Measurements from ENCODE around the gene CEP41. TPM values are rescaled to one million over a fixed set of nuclear protein-coding genes. Genes with fewer than 3 reads are reported as not detected.

Gene CEP41
- total RNA-seq, 1 experiment from 2014 or later = 21.6 TPM

GRCh38 chr7:130444234-130444633 is 3.4 kb upstream of the CEP41 start:
- no peak for DNase-seq (ENCODE audit: low read depth in 1 of 2, low spot score in 2 of 2)
- H3K4me3 ChIP-seq = no peak overlapping the region
- peaks cover 14% of the 10 kb centered on the region for H3K4me1 ChIP-seq (replicated peaks)
- H3K36me3 ChIP-seq = peaks cover 4% of the 10 kb centered on the region
- no peak overlapping the region for H3K27ac ChIP-seq
- H3K27me3 ChIP-seq (replicated peaks) = no peaks in the 10 kb centered on the region
- H3K9me3 ChIP-seq (replicated peaks) = no peaks in the 10 kb centered on the region

GRCh38 chr7:130442601-130443000 is 1.8 kb upstream of the CEP41 start:
- H3K4me3 ChIP-seq = no peak overlapping the region
- no peaks in the 10 kb centered on the region for H3K27me3 ChIP-seq (replicated peaks)
- DNase-seq (ENCODE audit: low read depth in 1 of 2, low spot score in 2 of 2) = no peak
- peaks cover 4% of the 10 kb centered on the region for H3K36me3 ChIP-seq
- H3K9me3 ChIP-seq (replicated peaks) = no peaks in the 10 kb centered on the region
- H3K27ac ChIP-seq = no peak overlapping the region
- peaks cover 14% of the 10 kb centered on the region for H3K4me1 ChIP-seq (replicated peaks)

- Histone ChIP-seq H3K27me3 (replicated peaks) (no peaks in the 10 kb centered on the region), H3K36me3 (peaks cover 4% of the 10 kb centered on the region), H3K27ac (peak overlapping the region; percentile 98), H3K9me3 (replicated peaks) (no peaks in the 10 kb centered on the region), H3K4me3 (peak overlapping the region; percentile 71), H3K4me1 (replicated peaks) (peaks cover 14% of the 10 kb centered on the region)
- DNase-seq (ENCODE audit: low read depth in 1 of 2, low spot score in 2 of 2) = no peak
Observed at GRCh38 chr7:130441408-130441869, 623 bp upstream of the CEP41 start.

GRCh38 chr7:130436253-130436652 is 4.6 kb downstream of the CEP41 start:
- Histone ChIP-seq H3K4me3 (no peak overlapping the region), H3K36me3 (peaks cover 4% of the 10 kb centered on the region), H3K9me3 (replicated peaks) (no peaks in the 10 kb centered on the region), H3K27ac (no peak overlapping the region), H3K4me1 (replicated peaks) (peaks cover 21% of the 10 kb centered on the region), H3K27me3 (replicated peaks) (no peaks in the 10 kb centered on the region)
- DNase-seq (ENCODE audit: low read depth in 1 of 2, low spot score in 2 of 2) = no peak

- Histone ChIP-seq H3K9me3 (replicated peaks) (no peaks in the 10 kb centered on the region), H3K36me3 (peaks cover 3% of the 10 kb centered on the region), H3K27ac (no peak overlapping the region), H3K4me3 (no peak overlapping the region), H3K4me1 (replicated peaks) (peaks cover 26% of the 10 kb centered on the region), H3K27me3 (replicated peaks) (no peaks in the 10 kb centered on the region)
- no peak for DNase-seq (ENCODE audit: low read depth in 1 of 2, low spot score in 2 of 2)
Observed at GRCh38 chr7:130435311-130435854, 5.4 kb downstream of the CEP41 start.

- H3K4me1 ChIP-seq (replicated peaks) = peaks cover 21% of the 10 kb centered on the region
- no peak overlapping the region for H3K4me3 ChIP-seq
- H3K36me3 ChIP-seq = no peaks in the 10 kb centered on the region
- no peak for DNase-seq (ENCODE audit: low read depth in 1 of 2, low spot score in 2 of 2)
- H3K9me3 ChIP-seq (replicated peaks) = no peaks in the 10 kb centered on the region
- no peaks in the 10 kb centered on the region for H3K27me3 ChIP-seq (replicated peaks)
- H3K27ac ChIP-seq = no peak overlapping the region
Observed at GRCh38 chr7:130433301-130433700, 7.5 kb downstream of the CEP41 start.

GRCh38 chr7:130432886-130433285 is 7.9 kb downstream of the CEP41 start:
- Histone ChIP-seq H3K4me3 (no peak overlapping the region), H3K27ac (no peak overlapping the region), H3K4me1 (replicated peaks) (peaks cover 21% of the 10 kb centered on the region), H3K27me3 (replicated peaks) (no peaks in the 10 kb centered on the region), H3K9me3 (replicated peaks) (no peaks in the 10 kb centered on the region), H3K36me3 (no peaks in the 10 kb centered on the region)
- no peak for DNase-seq (ENCODE audit: low read depth in 1 of 2, low spot score in 2 of 2)

GRCh38 chr7:130430841-130431666 is 9.8 kb downstream of the CEP41 start:
- DNase-seq (ENCODE audit: low read depth in 1 of 2, low spot score in 2 of 2) = peak in 1 of 2 experiments; percentile 25
- peak overlapping the region; percentile 18 for H3K27ac ChIP-seq
- peaks cover 10% of the 10 kb centered on the region; the same call in 1 of the 2 replicates for H3K36me3 ChIP-seq
- H3K27me3 ChIP-seq (replicated peaks) = no peaks in the 10 kb centered on the region
- H3K9me3 ChIP-seq (replicated peaks) = no peaks in the 10 kb centered on the region
- no peak overlapping the region for H3K4me3 ChIP-seq
- peaks cover 21% of the 10 kb centered on the region for H3K4me1 ChIP-seq (replicated peaks)

GRCh38 chr7:130430115-130430514 is 10.7 kb downstream of the CEP41 start:
- peak overlapping the region; percentile 18; the same call in 1 of the 2 replicates for H3K27ac ChIP-seq
- peaks cover 10% of the 10 kb centered on the region; the same call in 1 of the 2 replicates for H3K36me3 ChIP-seq
- H3K27me3 ChIP-seq (replicated peaks) = no peaks in the 10 kb centered on the region
- H3K9me3 ChIP-seq (replicated peaks) = no peaks in the 10 kb centered on the region
- no peak overlapping the region for H3K4me3 ChIP-seq
- peaks cover 21% of the 10 kb centered on the region for H3K4me1 ChIP-seq (replicated peaks)
- DNase-seq (ENCODE audit: low read depth in 1 of 2, low spot score in 2 of 2) = no peak

- no peaks in the 10 kb centered on the region for H3K9me3 ChIP-seq (replicated peaks)
Observed at GRCh38 chr7:130429019-130429418, 11.8 kb downstream of the CEP41 start.

GRCh38 chr7:130426564-130426963 is 14.3 kb downstream of the CEP41 start:
- H3K4me1 ChIP-seq (replicated peaks) = peaks cover 17% of the 10 kb centered on the region
- H3K27ac ChIP-seq = no peak overlapping the region
- no peaks in the 10 kb centered on the region for H3K9me3 ChIP-seq (replicated peaks)
- no peak for DNase-seq (ENCODE audit: low read depth in 1 of 2, low spot score in 2 of 2)
- no peak overlapping the region for H3K4me3 ChIP-seq
- H3K27me3 ChIP-seq (replicated peaks) = no peaks in the 10 kb centered on the region
- peaks cover 10% of the 10 kb centered on the region; the same call in 1 of the 2 replicates for H3K36me3 ChIP-seq

More at GRCh38 chr7:130429019-130429418, 11.8 kb downstream of the CEP41 start:
- H3K4me1 ChIP-seq (replicated peaks) = peaks cover 21% of the 10 kb centered on the region
- H3K36me3 ChIP-seq = peaks cover 10% of the 10 kb centered on the region; the same call in 1 of the 2 replicates
- H3K27ac ChIP-seq = no peak overlapping the region
- H3K4me3 ChIP-seq = no peak overlapping the region
- DNase-seq (ENCODE audit: low read depth in 1 of 2, low spot score in 2 of 2) = no peak
- H3K27me3 ChIP-seq (replicated peaks) = no peaks in the 10 kb centered on the region

- H3K27me3 ChIP-seq (replicated peaks) = no peaks in the 10 kb centered on the region
- peaks cover 17% of the 10 kb centered on the region for H3K4me1 ChIP-seq (replicated peaks)
- DNase-seq (ENCODE audit: low read depth in 1 of 2, low spot score in 2 of 2) = no peak
- peaks cover 13% of the 10 kb centered on the region; the same call in 1 of the 2 replicates for H3K36me3 ChIP-seq
- H3K27ac ChIP-seq = no peak overlapping the region
- no peaks in the 10 kb centered on the region for H3K9me3 ChIP-seq (replicated peaks)
- no peak overlapping the region for H3K4me3 ChIP-seq
Observed at GRCh38 chr7:130425796-130426195, 15.0 kb downstream of the CEP41 start.

GRCh38 chr7:130423501-130424037 is 17.2 kb downstream of the CEP41 start:
- H3K36me3 ChIP-seq = peaks cover 13% of the 10 kb centered on the region; the same call in 1 of the 2 replicates
- no peak overlapping the region for H3K27ac ChIP-seq
- H3K27me3 ChIP-seq (replicated peaks) = no peaks in the 10 kb centered on the region
- H3K9me3 ChIP-seq (replicated peaks) = no peaks in the 10 kb centered on the region
- H3K4me1 ChIP-seq (replicated peaks) = peaks cover 19% of the 10 kb centered on the region
- no peak overlapping the region for H3K4me3 ChIP-seq
- no peak for DNase-seq (ENCODE audit: low read depth in 1 of 2, low spot score in 2 of 2)

GRCh38 chr7:130421684-130422083 is 19.1 kb downstream of the CEP41 start:
- no peak overlapping the region for H3K4me3 ChIP-seq
- H3K36me3 ChIP-seq = 0 out of 2 replicates have a peak, but pooled peaks cover 3% of the 10 kb centered on the region
- no peaks in the 10 kb centered on the region for H3K9me3 ChIP-seq (replicated peaks)
- no peak for DNase-seq (ENCODE audit: low read depth in 1 of 2, low spot score in 2 of 2)
- H3K27me3 ChIP-seq (replicated peaks) = no peaks in the 10 kb centered on the region
- H3K27ac ChIP-seq = no peak overlapping the region
- H3K4me1 ChIP-seq (replicated peaks) = peaks cover 22% of the 10 kb centered on the region

All from SJSA1 (cell line).